Liver (tissue), 9 donors: ENCODE data around the gene PIP5KL1. TPM values are rescaled to one million over a fixed set of nuclear protein-coding genes. Genes with fewer than 3 reads are reported as not detected.

ENCODE experiments used
- DNase-seq: peaks from one replicate; pipeline ENCODE4 v3.0.0-alpha.2; 2017; ENCODE audit warnings: low spot score
- H3K27ac ChIP-seq, 2 donors: one replicate each; pipeline ENCODE4 v1.7.0; 2013; ENCODE audit warnings: inconsistent platforms in 2 of 2, low read length in 2 of 2, control low read depth in 1 of 2, low read depth in 1 of 2, mild to moderate bottlenecking in 1 of 2
- H3K27me3 ChIP-seq, 4 donors: one replicate each; pipeline versions ENCODE4 v1.6.1 to v1.7.0; 2013; ENCODE audit warnings: low read length in 3 of 4, inconsistent platforms in 1 of 4, mild to moderate bottlenecking in 1 of 4, moderate library complexity in 1 of 4; ENCODE audit not compliant: control insufficient read depth in 4 of 4, insufficient read depth in 4 of 4
- H3K36me3 ChIP-seq, 4 donors: one replicate each; pipeline versions ENCODE4 v1.6.1 to v1.7.0; 2013; ENCODE audit warnings: low read length in 3 of 4, mild to moderate bottlenecking in 3 of 4, low read depth in 1 of 4, moderate library complexity in 1 of 4; ENCODE audit not compliant: control insufficient read depth in 4 of 4, insufficient read depth in 3 of 4
- H3K4me1 ChIP-seq, 4 donors: one replicate each; pipeline versions ENCODE4 v1.6.1 to v1.7.0; 2013; ENCODE audit warnings: low read length in 3 of 4, mild to moderate bottlenecking in 3 of 4, moderate library complexity in 1 of 4; ENCODE audit not compliant: control insufficient read depth in 4 of 4, insufficient read depth in 4 of 4
- H3K4me3 ChIP-seq, 3 donors: one replicate each; pipeline versions ENCODE4 v1.6.1 to v1.7.0; 2013; ENCODE audit warnings: low read length in 3 of 3, control low read depth in 1 of 3, low read depth in 1 of 3, mild to moderate bottlenecking in 1 of 3
- H3K9ac ChIP-seq, 2 donors: one replicate each; pipeline ENCODE4 v1.7.0; 2013; ENCODE audit warnings: low read length in 2 of 2, mild to moderate bottlenecking in 2 of 2, moderate library complexity in 2 of 2, control low read depth in 1 of 2, low read depth in 1 of 2
- H3K9me3 ChIP-seq, 4 donors: one replicate each; pipeline versions ENCODE4 v1.6.1 to v1.7.0; 2013; ENCODE audit warnings: low read length in 3 of 4; ENCODE audit not compliant: control insufficient read depth in 4 of 4
- EGR1 ChIP-seq, 2 donors: IDR thresholded peaks; 2 replicates each; pipeline ENCODE4 v1.6.1; 2016 to 2018; ENCODE audit warnings: antibody characterized with exemption in 2 of 2, low read depth in 2 of 2
- FOXA1 ChIP-seq: IDR thresholded peaks from 2 replicates; pipeline ENCODE4 v1.6.1; 2016; ENCODE audit warnings: antibody characterized with exemption
- FOXA2 ChIP-seq: IDR thresholded peaks from 2 replicates; pipeline ENCODE4 v1.6.1; 2016; ENCODE audit warnings: antibody characterized with exemption
- GABPA ChIP-seq, 2 donors: IDR thresholded peaks in 1 of 2; conservative IDR thresholded peaks in 1 of 2; 2 replicates each; pipeline ENCODE4 v1.6.1; 2016; ENCODE audit warnings: antibody characterized with exemption in 2 of 2, mild to moderate bottlenecking in 1 of 2, moderate library complexity in 1 of 2
- HNF4A ChIP-seq, 2 donors: conservative IDR thresholded peaks; 2 replicates each; pipeline ENCODE4 v1.6.1; 2016; ENCODE audit warnings: antibody characterized with exemption in 2 of 2, mild to moderate bottlenecking in 2 of 2
- JUND ChIP-seq, 2 donors: IDR thresholded peaks; 2 replicates each; pipeline ENCODE4 v1.6.1; 2016; ENCODE audit warnings: antibody characterized with exemption in 2 of 2
- NR2F2 ChIP-seq: IDR thresholded peaks from 2 replicates; pipeline ENCODE4 v1.6.1; 2016; ENCODE audit warnings: antibody characterized with exemption
- RAD21 ChIP-seq, 2 donors: IDR thresholded peaks; 2 replicates each; pipeline ENCODE4 v1.6.1; 2016; ENCODE audit warnings: antibody characterized with exemption in 2 of 2, mild to moderate bottlenecking in 2 of 2
- RXRA ChIP-seq, 2 donors: IDR thresholded peaks; 2 replicates each; pipeline ENCODE4 v1.6.1; 2017 to 2018; ENCODE audit warnings: antibody characterized with exemption in 2 of 2, mild to moderate bottlenecking in 1 of 2
- SP1 ChIP-seq: IDR thresholded peaks from 2 replicates; pipeline ENCODE4 v1.6.1; 2018; ENCODE audit warnings: antibody characterized with exemption, mild to moderate bottlenecking
- TAF1 ChIP-seq: conservative IDR thresholded peaks from 2 replicates; pipeline ENCODE4 v1.6.1; 2016; ENCODE audit warnings: antibody characterized with exemption, mild to moderate bottlenecking
- YY1 ChIP-seq: IDR thresholded peaks from 2 replicates; pipeline ENCODE4 v1.6.1; 2016; ENCODE audit warnings: antibody characterized with exemption, mild to moderate bottlenecking
- WGBS: extraction: QIAGEN DNeasy Blood & Tissue Kit; methylation state at CpG from one replicate; pipeline ENCODE4 v1.1.7; 2013; 5-methylcytosine and 5-hydroxymethylcytosine counted together
- polyA plus RNA-seq, 2 donors: library from polyadenylated mRNA; stranded (reverse) in 1 of 2; unstranded in 1 of 2; fragments of 200-250 nt in 1 of 2; fragments of >200 nt in 1 of 2; fragmentation: Nextera tagmentation in 1 of 2; extraction: Ambion mirVana in 1 of 2; gene quantifications; one replicate each; pipeline versions ENCODE4 v1.2.1 to v1.2.3, GENCODE V29; 2013 to 2015
- total RNA-seq, 2 donors: library from RNA; depleted of rRNA; stranded (reverse); fragments of >200 nt; gene quantifications; one replicate each; pipeline ENCODE4 v1.2.3, GENCODE V29; 2014
- TF ChIP-seq, protein P1 (sequence below): IDR thresholded peaks from 2 replicates; pipeline ENCODE4 v1.6.1; 2016; ENCODE audit warnings: antibody characterized with exemption
- TF ChIP-seq, protein P2 (sequence below): IDR thresholded peaks from 2 replicates; pipeline ENCODE4 v1.6.1; 2016; ENCODE audit warnings: antibody characterized with exemption
- TF ChIP-seq, protein P3 (sequence below): fragments of 150-350 bp; IDR thresholded peaks from 2 replicates; pipeline ENCODE4 v1.5.1; 2017; ENCODE audit warnings: improper control_type of control experiment, low read depth, low read length; ENCODE audit not compliant: missing input control
- TF ChIP-seq, protein P4 (sequence below): IDR thresholded peaks from 2 replicates; pipeline ENCODE4 v1.6.1; 2016; ENCODE audit warnings: antibody characterized with exemption, mild to moderate bottlenecking
- TF ChIP-seq, protein P5 (sequence below): IDR thresholded peaks from 2 replicates; pipeline ENCODE4 v1.6.1; 2016; ENCODE audit warnings: antibody characterized with exemption
- donor health status: healthy.
- donor health status: healthy.
- donor health status: healthy.
- donor health status: healthy.
- donor health status: healthy.

PIP5KL1 gene
- total and polyA plus RNA-seq, 4 donors, result 0.06 to 1.5 (median 0.49) TPM

DNA sequence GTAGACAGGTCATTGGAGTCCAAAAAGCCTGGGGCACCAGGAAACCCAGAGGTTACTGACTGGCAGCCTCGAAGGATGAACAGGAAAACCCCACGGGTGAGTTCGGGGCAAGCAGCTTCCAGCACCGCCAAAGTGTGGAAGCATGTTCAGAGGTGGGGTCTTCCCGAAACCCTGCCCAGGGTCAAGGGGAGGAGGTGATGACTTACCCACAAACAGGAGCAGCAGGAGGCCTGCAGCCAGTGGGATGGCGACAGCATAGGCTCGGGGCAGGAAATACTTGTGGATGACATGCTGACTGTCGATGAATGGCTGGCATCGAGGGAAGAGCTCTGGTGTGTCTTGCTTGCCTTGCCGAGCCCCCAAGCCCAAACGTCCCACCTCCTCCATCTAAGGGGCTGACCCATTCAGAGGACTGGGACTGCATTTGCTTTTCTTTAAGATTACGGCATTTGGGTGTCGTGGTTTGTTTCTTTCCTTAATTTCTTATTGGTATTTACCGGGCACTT lies 5.8 kb upstream of the PIP5KL1 start:
- no peak overlapping the region for H3K27ac ChIP-seq
- no peak overlapping the region for H3K4me3 ChIP-seq
- H3K4me1 ChIP-seq, result peaks cover 3 to 22% (median 16%) of the 10 kb centered on the region in 4 donors

More for the DNA sequence above, 5.8 kb upstream of the PIP5KL1 start:
- no peaks in the 10 kb centered on the region for H3K27me3 ChIP-seq
- H3K36me3 ChIP-seq, result peaks cover 0 to 1% (median 0%) of the 10 kb centered on the region in 4 donors
- no peak for DNase-seq
- TF ChIP-seq TAF1 (no peak), RXRA (IDR thresholded peaks at IDR 0.05) (no peak), EGR1 (IDR thresholded peaks at IDR 0.05; ENCODE audit: low read depth in 2 of 2) (no peak), FOXA1 (no peak), SP1 (no peak), NR2F2 (no peak), YY1 (no peak), FOXA2 (no peak), HNF4A (conservative IDR thresholded peaks at IDR 0.05) (no peak), RAD21 (IDR thresholded peaks at IDR 0.05) (no peak), GABPA (IDR thresholded peaks at IDR 0.05 in 1 of 2, conservative IDR thresholded peaks at IDR 0.05 in 1 of 2) (no peak), JUND (IDR thresholded peaks at IDR 0.05) (no peak)
- TF ChIP-seq, protein P1, sequence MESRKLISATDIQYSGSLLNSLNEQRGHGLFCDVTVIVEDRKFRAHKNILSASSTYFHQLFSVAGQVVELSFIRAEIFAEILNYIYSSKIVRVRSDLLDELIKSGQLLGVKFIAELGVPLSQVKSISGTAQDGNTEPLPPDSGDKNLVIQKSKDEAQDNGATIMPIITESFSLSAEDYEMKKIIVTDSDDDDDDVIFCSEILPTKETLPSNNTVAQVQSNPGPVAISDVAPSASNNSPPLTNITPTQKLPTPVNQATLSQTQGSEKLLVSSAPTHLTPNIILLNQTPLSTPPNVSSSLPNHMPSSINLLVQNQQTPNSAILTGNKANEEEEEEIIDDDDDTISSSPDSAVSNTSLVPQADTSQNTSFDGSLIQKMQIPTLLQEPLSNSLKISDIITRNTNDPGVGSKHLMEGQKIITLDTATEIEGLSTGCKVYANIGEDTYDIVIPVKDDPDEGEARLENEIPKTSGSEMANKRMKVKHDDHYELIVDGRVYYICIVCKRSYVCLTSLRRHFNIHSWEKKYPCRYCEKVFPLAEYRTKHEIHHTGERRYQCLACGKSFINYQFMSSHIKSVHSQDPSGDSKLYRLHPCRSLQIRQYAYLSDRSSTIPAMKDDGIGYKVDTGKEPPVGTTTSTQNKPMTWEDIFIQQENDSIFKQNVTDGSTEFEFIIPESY, result no peak
- TF ChIP-seq, protein P2, sequence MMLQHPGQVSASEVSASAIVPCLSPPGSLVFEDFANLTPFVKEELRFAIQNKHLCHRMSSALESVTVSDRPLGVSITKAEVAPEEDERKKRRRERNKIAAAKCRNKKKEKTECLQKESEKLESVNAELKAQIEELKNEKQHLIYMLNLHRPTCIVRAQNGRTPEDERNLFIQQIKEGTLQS, result no peak
- TF ChIP-seq, protein P3, sequence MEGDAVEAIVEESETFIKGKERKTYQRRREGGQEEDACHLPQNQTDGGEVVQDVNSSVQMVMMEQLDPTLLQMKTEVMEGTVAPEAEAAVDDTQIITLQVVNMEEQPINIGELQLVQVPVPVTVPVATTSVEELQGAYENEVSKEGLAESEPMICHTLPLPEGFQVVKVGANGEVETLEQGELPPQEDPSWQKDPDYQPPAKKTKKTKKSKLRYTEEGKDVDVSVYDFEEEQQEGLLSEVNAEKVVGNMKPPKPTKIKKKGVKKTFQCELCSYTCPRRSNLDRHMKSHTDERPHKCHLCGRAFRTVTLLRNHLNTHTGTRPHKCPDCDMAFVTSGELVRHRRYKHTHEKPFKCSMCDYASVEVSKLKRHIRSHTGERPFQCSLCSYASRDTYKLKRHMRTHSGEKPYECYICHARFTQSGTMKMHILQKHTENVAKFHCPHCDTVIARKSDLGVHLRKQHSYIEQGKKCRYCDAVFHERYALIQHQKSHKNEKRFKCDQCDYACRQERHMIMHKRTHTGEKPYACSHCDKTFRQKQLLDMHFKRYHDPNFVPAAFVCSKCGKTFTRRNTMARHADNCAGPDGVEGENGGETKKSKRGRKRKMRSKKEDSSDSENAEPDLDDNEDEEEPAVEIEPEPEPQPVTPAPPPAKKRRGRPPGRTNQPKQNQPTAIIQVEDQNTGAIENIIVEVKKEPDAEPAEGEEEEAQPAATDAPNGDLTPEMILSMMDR, result no peak
- TF ChIP-seq, protein P4, sequence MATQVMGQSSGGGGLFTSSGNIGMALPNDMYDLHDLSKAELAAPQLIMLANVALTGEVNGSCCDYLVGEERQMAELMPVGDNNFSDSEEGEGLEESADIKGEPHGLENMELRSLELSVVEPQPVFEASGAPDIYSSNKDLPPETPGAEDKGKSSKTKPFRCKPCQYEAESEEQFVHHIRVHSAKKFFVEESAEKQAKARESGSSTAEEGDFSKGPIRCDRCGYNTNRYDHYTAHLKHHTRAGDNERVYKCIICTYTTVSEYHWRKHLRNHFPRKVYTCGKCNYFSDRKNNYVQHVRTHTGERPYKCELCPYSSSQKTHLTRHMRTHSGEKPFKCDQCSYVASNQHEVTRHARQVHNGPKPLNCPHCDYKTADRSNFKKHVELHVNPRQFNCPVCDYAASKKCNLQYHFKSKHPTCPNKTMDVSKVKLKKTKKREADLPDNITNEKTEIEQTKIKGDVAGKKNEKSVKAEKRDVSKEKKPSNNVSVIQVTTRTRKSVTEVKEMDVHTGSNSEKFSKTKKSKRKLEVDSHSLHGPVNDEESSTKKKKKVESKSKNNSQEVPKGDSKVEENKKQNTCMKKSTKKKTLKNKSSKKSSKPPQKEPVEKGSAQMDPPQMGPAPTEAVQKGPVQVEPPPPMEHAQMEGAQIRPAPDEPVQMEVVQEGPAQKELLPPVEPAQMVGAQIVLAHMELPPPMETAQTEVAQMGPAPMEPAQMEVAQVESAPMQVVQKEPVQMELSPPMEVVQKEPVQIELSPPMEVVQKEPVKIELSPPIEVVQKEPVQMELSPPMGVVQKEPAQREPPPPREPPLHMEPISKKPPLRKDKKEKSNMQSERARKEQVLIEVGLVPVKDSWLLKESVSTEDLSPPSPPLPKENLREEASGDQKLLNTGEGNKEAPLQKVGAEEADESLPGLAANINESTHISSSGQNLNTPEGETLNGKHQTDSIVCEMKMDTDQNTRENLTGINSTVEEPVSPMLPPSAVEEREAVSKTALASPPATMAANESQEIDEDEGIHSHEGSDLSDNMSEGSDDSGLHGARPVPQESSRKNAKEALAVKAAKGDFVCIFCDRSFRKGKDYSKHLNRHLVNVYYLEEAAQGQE, result no peak
- TF ChIP-seq, protein P5, sequence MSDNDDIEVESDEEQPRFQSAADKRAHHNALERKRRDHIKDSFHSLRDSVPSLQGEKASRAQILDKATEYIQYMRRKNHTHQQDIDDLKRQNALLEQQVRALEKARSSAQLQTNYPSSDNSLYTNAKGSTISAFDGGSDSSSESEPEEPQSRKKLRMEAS, result no peak
- H3K9me3 ChIP-seq, result no peaks in the 10 kb centered on the region
- H3K9ac ChIP-seq, result no peak overlapping the region
- WGBS, result 85% methylated on average over 14 of the region's 14 CpGs
